GM12865 (cell line): Measurements from ENCODE around the gene ASGR1.
"Not testable (repeated sequence)": the region's sequence is repeated elsewhere in the genome, so short reads cannot be mapped to it uniquely, and the experiment has no call there.

ENCODE experiments used
- DNase-seq: peaks from one replicate; pipeline ENCODE4 v3.0.0; 2010; ENCODE audit warnings: low read depth
- H3K4me3 ChIP-seq: 2 replicates; pipeline ENCODE4 v1.5.1; 2011; ENCODE audit warnings: mild to moderate bottlenecking, low read depth, low read length, control low read depth
- CTCF ChIP-seq: IDR thresholded peaks from 2 replicates; pipeline ENCODE4 v1.5.1; 2011; ENCODE audit warnings: low read length, control low read depth, low read depth, inconsistent platforms; ENCODE audit not compliant: insufficient read depth; ENCODE audit errors: missing control alignments

The ASGR1 gene

DNA sequence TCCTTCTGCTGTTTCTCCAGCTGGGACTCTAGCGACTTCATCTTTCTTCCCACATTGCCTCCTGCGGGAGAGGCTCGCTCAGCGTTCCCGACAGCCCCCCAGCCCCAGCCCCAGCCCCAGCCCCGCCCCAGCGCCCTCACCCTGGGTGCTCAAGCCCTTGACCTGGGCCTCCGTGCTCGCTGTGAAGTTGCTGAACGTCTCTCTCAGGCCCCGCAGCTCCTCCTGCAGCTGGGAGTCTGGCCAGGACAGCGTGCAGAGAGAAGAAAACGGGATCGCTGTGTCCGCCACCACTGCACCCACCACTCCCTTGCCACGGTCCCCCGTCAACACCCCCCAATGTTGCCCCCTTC is 2.4 kb downstream of the ASGR1 start:
- H3K4me3 ChIP-seq: no peak overlapping the region
- no peak for DNase-seq
- no peak for TF ChIP-seq CTCF

GRCh38 chr17:7176107-7176840 is 2.9 kb downstream of the ASGR1 start:
- no peak for DNase-seq
- TF ChIP-seq CTCF: no peak
- no peak overlapping the region for H3K4me3 ChIP-seq

DNA sequence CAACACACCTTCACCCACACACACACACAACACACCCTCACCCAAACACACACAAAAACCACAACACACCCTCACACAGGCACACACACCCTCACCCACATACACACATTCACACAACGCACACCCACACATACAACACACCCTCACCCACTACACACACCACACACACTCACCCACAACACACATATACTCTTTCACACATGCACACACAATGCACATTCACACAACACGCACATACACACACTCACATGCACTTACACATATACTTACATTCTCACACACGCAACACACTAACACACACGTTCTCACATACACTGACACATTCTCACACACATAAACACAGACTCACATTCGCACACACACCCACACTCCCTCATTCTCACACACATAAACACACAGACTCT is 3.8 kb downstream of the ASGR1 start:
- no peak for DNase-seq
- TF ChIP-seq CTCF: no peak

GRCh38 chr17:7174603-7175326 is 4.4 kb downstream of the ASGR1 start:
- TF ChIP-seq CTCF: no peak
- no peak for DNase-seq
- H3K4me3 ChIP-seq: no peak overlapping the region

More for the DNA sequence above, 3.8 kb downstream of the ASGR1 start:
- no peak overlapping the region for H3K4me3 ChIP-seq

DNA sequence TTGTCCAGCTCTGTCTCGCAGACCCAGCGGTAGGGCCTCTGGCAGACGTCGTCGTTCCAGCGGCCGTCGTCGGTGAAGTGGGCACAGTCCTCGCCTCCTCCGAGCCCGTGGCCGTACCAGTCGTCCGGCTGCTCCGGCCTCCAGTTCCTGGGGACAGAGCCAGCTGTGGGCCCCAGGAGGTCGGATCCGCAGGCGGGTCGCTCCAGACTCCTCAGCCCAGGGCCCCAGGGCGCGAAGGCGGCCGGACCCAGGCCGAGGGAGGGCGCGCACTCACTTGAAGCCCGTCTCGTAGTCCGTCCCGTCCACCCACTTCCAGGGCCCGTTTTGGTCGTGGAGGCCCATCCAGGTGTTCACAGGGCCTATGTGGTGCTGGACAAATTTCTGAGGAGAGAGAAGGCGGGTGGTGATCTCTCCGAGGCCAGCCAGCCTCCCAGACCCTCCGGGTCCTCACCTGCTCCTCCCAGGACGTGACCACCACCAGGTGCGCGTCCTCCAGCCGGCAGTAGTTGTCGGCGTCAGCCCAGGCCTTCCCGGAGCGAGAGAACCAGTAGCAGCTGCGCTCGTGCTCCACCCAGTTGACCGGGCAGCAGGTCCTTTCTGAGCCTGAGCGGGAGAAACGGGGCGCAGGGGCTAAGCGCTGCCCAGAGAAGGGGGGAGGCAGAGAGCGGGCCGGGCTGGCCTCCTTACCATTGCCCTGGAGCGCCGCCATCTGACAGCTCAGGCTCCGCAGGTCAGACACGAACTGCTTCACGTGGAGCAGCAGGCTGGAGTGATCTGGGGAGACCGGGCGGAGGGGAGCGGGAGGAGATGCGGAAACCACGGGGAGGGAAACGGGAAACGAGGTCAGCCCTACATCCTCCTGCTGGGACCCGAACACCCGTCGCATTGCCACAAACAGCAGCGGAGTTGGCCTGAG is 5.2 kb downstream of the ASGR1 start:
- DNase-seq: no peak
- H3K4me3 ChIP-seq: no peak overlapping the region
- no peak for TF ChIP-seq CTCF

GRCh38 chr17:7172522-7173191 is 6.5 kb downstream of the ASGR1 start:
- DNase-seq, H3K4me3 ChIP-seq: not testable (repeated sequence)

DNA sequence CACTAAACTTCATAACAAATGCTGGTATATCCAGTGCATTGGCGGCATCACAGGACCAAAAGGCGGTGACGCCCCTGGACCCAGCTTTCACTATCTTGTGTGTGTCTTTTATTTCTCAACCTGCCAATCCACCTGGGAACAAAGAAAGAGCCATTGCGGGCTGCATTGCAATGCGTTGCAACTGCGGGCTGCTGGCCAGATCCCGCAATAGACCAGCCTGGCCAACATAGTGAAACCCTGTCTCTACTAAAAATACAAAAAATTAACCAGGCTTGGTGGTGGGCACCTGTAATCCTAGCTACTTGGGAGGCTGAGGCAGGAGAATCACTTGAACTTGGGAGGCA is 9.6 kb downstream of the ASGR1 start:
- DNase-seq, H3K4me3 ChIP-seq: not testable (repeated sequence)

DNA sequence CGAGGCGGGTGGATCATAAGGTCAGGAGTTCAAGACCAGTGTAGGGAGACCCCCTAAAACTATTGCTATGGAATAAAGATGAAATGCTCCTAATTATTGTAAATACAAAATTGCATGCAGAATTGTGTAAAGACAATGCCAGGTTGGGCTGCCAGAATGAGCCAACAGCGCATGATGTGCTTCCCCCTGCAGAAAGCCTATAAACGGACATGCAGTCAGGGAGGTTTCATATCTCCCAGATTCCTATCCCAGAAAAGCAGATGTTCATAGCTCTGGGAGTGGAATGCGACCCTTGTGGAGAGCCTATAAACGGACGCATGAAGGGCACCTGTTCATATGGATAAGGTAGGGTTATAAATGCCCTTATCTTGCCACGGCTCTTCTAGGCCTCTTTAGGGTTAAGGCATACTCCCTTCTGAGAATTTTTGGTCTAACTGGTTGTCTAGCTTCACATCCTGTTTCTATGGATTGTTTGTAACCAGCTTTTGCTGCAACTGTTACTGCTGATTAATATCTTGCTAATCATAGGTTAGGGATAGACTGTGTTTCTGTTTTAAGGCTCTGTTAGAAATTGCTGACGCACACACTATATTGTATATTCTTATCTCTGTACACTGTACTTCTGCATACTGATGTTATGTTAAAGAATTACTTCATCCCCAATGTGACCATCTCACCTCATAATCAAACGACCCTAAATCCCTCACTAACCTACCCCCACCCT is 10.2 kb downstream of the ASGR1 start:
- H3K4me3 ChIP-seq: not testable (repeated sequence)

More for the DNA sequence above, 10.2 kb downstream of the ASGR1 start:
- not testable (repeated sequence) for DNase-seq
